B cell (primary cell): ENCODE results near the gene ZSWIM7. TPM values are rescaled to one million over a fixed set of nuclear protein-coding genes. Genes with fewer than 3 reads are reported as not detected.
A peak's percentile ranks its signal among the peaks of the same experiment; 100 is the strongest.

Experiments
- ATAC-seq: fragments of 200-7000 bp; cut with Tn5 transposase; one replicate; pipeline ENCODE4 v1.10.0; 2021; ENCODE audit warnings: low read depth, mild to moderate bottlenecking, moderate number of reproducible peaks, moderate library complexity
- CTCF ChIA-PET: fragments of 350-600 bp; sonication (Branson Sonifier 250); formaldehyde crosslinking; loops from one replicate; lab custom pipeline; 2021; ENCODE audit warnings: antibody characterized with exemption, inconsistent platforms; lab: Charles Lee
- POLR2A ChIA-PET: fragments of 350-600 bp; sonication (Branson Sonifier 250); formaldehyde crosslinking; loops from one replicate; lab custom pipeline; 2021; ENCODE audit warnings: antibody characterized with exemption; lab: Charles Lee
- DNase-seq: peaks from one replicate; pipeline ENCODE4 v3.0.0; 2013
- H2AFZ ChIP-seq: 2 replicates; pipeline ENCODE4 v1.6.1; 2012; ENCODE audit warnings: mild to moderate bottlenecking, low read depth, low read length; ENCODE audit not compliant: insufficient read depth, poor library complexity, severe bottlenecking
- H3K27ac ChIP-seq, 2 donors: 1 replicate in 1 of 2; 2 replicates in 1 of 2; pipeline ENCODE4 v1.5.1; 2012 to 2013; ENCODE audit warnings: low read length in 2 of 2, mild to moderate bottlenecking in 2 of 2, moderate library complexity in 1 of 2
- H3K27me3 ChIP-seq, 4 experiments: fragments of 200-600 bp in 1 of 4; sonication (generic) in 1 of 4; replicated peaks in 1 of 4; 1 replicate in 2 of 4; 2 replicates in 2 of 4; pipeline versions ENCODE4 v1.6.1 to v1.7.0; 2013 to 2016; ENCODE audit warnings: low read length in 3 of 4, mild to moderate bottlenecking in 2 of 4, mixed read lengths in 1 of 4, moderate library complexity in 1 of 4; ENCODE audit not compliant: insufficient read depth in 4 of 4, control insufficient read depth in 3 of 4; ENCODE audit errors: control extremely low read depth in 1 of 4
- H3K36me3 ChIP-seq, 2 experiments: replicated peaks in 1 of 2; 1 replicate in 1 of 2; 2 replicates in 1 of 2; pipeline versions ENCODE4 v1.6.1 to v1.7.1; 2013; ENCODE audit warnings: low read length in 1 of 2; ENCODE audit not compliant: insufficient read depth in 2 of 2, control insufficient read depth in 1 of 2; ENCODE audit errors: control extremely low read depth in 1 of 2, extremely low read depth in 1 of 2
- H3K4me1 ChIP-seq, 2 donors: fragments of 200-600 bp in 1 of 2; sonication (generic) in 1 of 2; 1 replicate in 1 of 2; 2 replicates in 1 of 2; pipeline versions ENCODE4 v1.5.1 to v1.6.1; 2013 to 2017; ENCODE audit warnings: low read length in 2 of 2; ENCODE audit not compliant: control insufficient read depth in 2 of 2, insufficient read depth in 2 of 2
- H3K4me2 ChIP-seq: replicated peaks from 2 replicates; pipeline ENCODE3; 2012; ENCODE audit warnings: mild to moderate bottlenecking, low read depth, low read length; ENCODE audit not compliant: poor library complexity, severe bottlenecking
- H3K4me3 ChIP-seq, 5 experiments: fragments of 200-600 bp in 1 of 5; sonication (generic) in 1 of 5; 1 replicate in 3 of 5; 2 replicates in 2 of 5; pipeline versions ENCODE4 v1.5.1 to v1.7.0; 2011 to 2016; ENCODE audit warnings: low read length in 4 of 5, mild to moderate bottlenecking in 4 of 5, low read depth in 2 of 5, control low read depth in 1 of 5, moderate library complexity in 1 of 5; ENCODE audit not compliant: insufficient read depth in 1 of 5; ENCODE audit errors: control extremely low read depth in 1 of 5, extremely low read depth in 1 of 5
- H3K79me2 ChIP-seq: fragments of 200-600 bp; sonication (generic); one replicate; pipeline ENCODE4 v1.6.0; 2016; ENCODE audit warnings: low read length; ENCODE audit not compliant: control insufficient read depth, insufficient read depth
- H3K9ac ChIP-seq: fragments of 200-600 bp; sonication (generic); 2 replicates; pipeline ENCODE4 v1.6.1; 2017; ENCODE audit warnings: mild to moderate bottlenecking, low read length, moderate library complexity
- H3K9me3 ChIP-seq, 3 donors: one replicate each; pipeline versions ENCODE4 v1.6.1 to v1.7.1; 2013; ENCODE audit warnings: low read length in 2 of 3; ENCODE audit not compliant: control insufficient read depth in 2 of 3, insufficient read depth in 1 of 3; ENCODE audit errors: control extremely low read depth in 1 of 3
- H4K20me1 ChIP-seq: 2 replicates; pipeline ENCODE4 v1.6.0; 2012; ENCODE audit warnings: mild to moderate bottlenecking, low read length; ENCODE audit not compliant: insufficient read depth, control insufficient read depth, poor library complexity, severe bottlenecking
- H3K27ac Mint-ChIP-seq: one replicate; pipeline ENCODE4 v1.8.0; 2021; ENCODE audit warnings: mixed read lengths
- H3K27me3 Mint-ChIP-seq: one replicate; pipeline ENCODE4 v1.8.0; 2021; ENCODE audit warnings: mixed read lengths
- H3K4me1 Mint-ChIP-seq: one replicate; pipeline ENCODE4 v1.8.0; 2021; ENCODE audit warnings: mixed read lengths
- H3K4me3 Mint-ChIP-seq: one replicate; pipeline ENCODE4 v1.8.0; 2021; ENCODE audit warnings: mixed read lengths
- H3K9me3 Mint-ChIP-seq: one replicate; pipeline ENCODE4 v1.8.0; 2022; ENCODE audit warnings: mixed read lengths; ENCODE audit not compliant: insufficient read depth
- EZH2 ChIP-seq: IDR thresholded peaks from 2 replicates; pipeline ENCODE4 v1.6.1; 2012; ENCODE audit warnings: borderline replicate concordance, low read depth, mild to moderate bottlenecking, moderate library complexity, low read length; ENCODE audit not compliant: insufficient read depth, poor library complexity, severe bottlenecking
- WGBS: methylation state at CpG from one replicate; pipeline ENCODE4 v1.1.5; 2013; ENCODE audit warnings: missing lambda C conversion rate; ENCODE audit not compliant: insufficient coverage; 5-methylcytosine and 5-hydroxymethylcytosine counted together
- intact Hi-C: fragments of 100-400 bp; cut with micrococcal nuclease; formaldehyde crosslinking; loops from one replicate; pipeline ENCODE4 v1.10.0; 2022
- polyA plus RNA-seq: library from polyadenylated mRNA; depleted of rRNA; stranded (reverse); fragments of >200 nt; gene quantifications from 2 replicates; pipeline ENCODE4 v1.2.3, GENCODE V29; 2012
- total RNA-seq, 2 donors: library from RNA; stranded (reverse); fragments of 120-200 nt in 1 of 2; gene quantifications; 1 replicate in 1 of 2; 2 replicates in 1 of 2; pipeline versions ENCODE4 v1.2.3 to v1.2.4, GENCODE V29; 2013 to 2022
- TF ChIP-seq, protein P1 (sequence below): fragments of 200-600 bp; IDR thresholded peaks from one replicate; pipeline ENCODE4 v1.8.0; 2022; ENCODE audit warnings: antibody characterized with exemption, mild to moderate bottlenecking

The ZSWIM7 gene
- total and polyA plus RNA-seq, 2 donors (not counting 1 experiment from before 2014, with no cell fraction given), result 25.1 to 39.3 TPM

DNA sequence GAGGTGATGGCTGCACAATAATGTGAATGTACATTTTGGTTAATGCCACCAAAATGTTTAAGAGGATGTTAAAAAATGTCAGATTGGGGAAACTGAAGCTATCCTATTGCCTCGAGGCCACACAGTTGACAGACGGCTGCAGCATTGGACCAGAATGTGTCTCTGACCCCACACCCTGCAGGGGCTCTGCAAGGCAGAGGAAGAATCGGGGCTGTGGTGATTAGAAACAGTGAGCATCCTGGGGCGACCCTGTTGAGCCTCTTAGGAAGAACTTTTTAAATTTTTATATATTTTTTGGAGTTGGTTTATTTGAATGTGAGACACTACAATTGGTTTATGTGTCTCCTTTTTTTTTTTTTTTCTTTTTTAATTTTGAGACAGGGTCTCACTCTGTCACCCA is 69.6 kb downstream of the ZSWIM7 start:
- H4K20me1 ChIP-seq, result no peaks in the 10 kb centered on the region
- H3K4me2 ChIP-seq, result no peak overlapping the region
- no peak for ATAC-seq
- peaks cover 0 to 6% (median 0%) of the 10 kb centered on the region in 4 experiments for H3K27me3 ChIP-seq
- H3K27ac Mint-ChIP-seq, result no peak overlapping the region
- no peak overlapping the region for H3K4me3 Mint-ChIP-seq
- peaks cover 19% of the 10 kb centered on the region for H3K27me3 Mint-ChIP-seq
- H3K4me3 ChIP-seq, result no peak overlapping the region
- H3K4me1 Mint-ChIP-seq, result peaks cover 9% of the 10 kb centered on the region
- no peak overlapping the region for H3K9ac ChIP-seq
- H2AFZ ChIP-seq, result no peak overlapping the region
- H3K27ac ChIP-seq, result no peak overlapping the region
- peaks cover 6 to 7% of the 10 kb centered on the region in 2 donors for H3K4me1 ChIP-seq
- no peaks in the 10 kb centered on the region for H3K79me2 ChIP-seq
- intact Hi-C loops, result no loop called here
- no peaks in the 10 kb centered on the region for H3K36me3 ChIP-seq
- H3K9me3 Mint-ChIP-seq, result no peaks in the 10 kb centered on the region
- H3K9me3 ChIP-seq, result peaks cover 0 to 3% (median 0%) of the 10 kb centered on the region in 3 donors
- POLR2A ChIA-PET, result no interaction called here
- DNase-seq, result no peak
- TF ChIP-seq, protein P1, sequence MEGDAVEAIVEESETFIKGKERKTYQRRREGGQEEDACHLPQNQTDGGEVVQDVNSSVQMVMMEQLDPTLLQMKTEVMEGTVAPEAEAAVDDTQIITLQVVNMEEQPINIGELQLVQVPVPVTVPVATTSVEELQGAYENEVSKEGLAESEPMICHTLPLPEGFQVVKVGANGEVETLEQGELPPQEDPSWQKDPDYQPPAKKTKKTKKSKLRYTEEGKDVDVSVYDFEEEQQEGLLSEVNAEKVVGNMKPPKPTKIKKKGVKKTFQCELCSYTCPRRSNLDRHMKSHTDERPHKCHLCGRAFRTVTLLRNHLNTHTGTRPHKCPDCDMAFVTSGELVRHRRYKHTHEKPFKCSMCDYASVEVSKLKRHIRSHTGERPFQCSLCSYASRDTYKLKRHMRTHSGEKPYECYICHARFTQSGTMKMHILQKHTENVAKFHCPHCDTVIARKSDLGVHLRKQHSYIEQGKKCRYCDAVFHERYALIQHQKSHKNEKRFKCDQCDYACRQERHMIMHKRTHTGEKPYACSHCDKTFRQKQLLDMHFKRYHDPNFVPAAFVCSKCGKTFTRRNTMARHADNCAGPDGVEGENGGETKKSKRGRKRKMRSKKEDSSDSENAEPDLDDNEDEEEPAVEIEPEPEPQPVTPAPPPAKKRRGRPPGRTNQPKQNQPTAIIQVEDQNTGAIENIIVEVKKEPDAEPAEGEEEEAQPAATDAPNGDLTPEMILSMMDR, result no peak
- TF ChIP-seq EZH2, result no peak
- WGBS, result 80% methylated on average over 2 of the region's 4 CpGs
- CTCF ChIA-PET, result no interaction called here

DNA sequence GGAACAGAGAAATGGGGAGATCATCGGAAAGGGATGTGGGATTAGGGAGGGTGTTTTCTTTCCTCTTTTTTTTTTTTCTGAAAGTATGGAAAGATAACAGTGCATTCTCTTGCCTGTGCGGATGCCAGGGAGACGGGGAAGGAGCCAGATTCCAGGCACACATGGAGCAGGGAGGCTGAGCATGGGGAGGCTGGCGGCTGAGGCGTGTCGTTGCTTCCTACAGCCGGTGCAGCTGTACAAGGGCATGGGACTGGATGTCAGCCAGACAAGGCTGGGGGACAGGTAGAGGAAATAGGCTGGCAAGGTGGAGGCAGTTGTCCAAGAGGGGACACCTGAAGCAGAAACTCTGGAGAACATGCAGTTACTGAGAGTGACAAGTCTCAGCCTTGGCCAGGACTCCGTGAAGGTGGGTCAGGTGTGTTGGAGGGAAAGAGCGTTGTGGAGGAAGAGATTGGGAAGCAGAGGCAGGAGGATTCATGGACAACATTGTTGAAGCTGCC is 71.2 kb downstream of the ZSWIM7 start:
- Histone ChIP-seq H3K27ac (no peak overlapping the region), H3K79me2 (no peaks in the 10 kb centered on the region), H3K4me2 (peak overlapping the region; percentile 43), H4K20me1 (no peaks in the 10 kb centered on the region), H3K4me1 (peaks cover 6 to 7% of the 10 kb centered on the region in 2 donors), H3K9ac (no peak overlapping the region), H3K36me3 (no peaks in the 10 kb centered on the region), H3K4me3 (no peak overlapping the region), H2AFZ (peak overlapping the region; percentile 49), H3K9me3 (peaks cover 0 to 3% (median 0%) of the 10 kb centered on the region in 3 donors), H3K27me3 (peaks cover 0 to 6% (median 0%) of the 10 kb centered on the region in 4 experiments)
- ChIA-PET CTCF (no interaction called here), POLR2A (no interaction called here)
- no peak for DNase-seq
- no peak for ATAC-seq
- 27% methylated on average over 9 of the region's 9 CpGs for WGBS
- H3K4me3 Mint-ChIP-seq, result no peak overlapping the region
- H3K9me3 Mint-ChIP-seq, result no peaks in the 10 kb centered on the region
- H3K27ac Mint-ChIP-seq, result no peak overlapping the region
- H3K4me1 Mint-ChIP-seq, result peaks cover 9% of the 10 kb centered on the region
- H3K27me3 Mint-ChIP-seq, result peaks cover 22% of the 10 kb centered on the region
- intact Hi-C loops, result no loop called here
- TF ChIP-seq EZH2, result no peak
- TF ChIP-seq, protein P1, result no peak

Other genes starting within 250 kb of the ZSWIM7 start
- gene ADORA2B, start 54.6 kb downstream of the ZSWIM7 start, total RNA-seq, result not detected in 2 replicates
- gene ADORA2B, start 54.6 kb downstream of the ZSWIM7 start, polyA plus RNA-seq, result not detected in 2 replicates
- gene TTC19, start 120 bp upstream of the ZSWIM7 start, total RNA-seq, result 38.5 and 39.9 TPM in 2 replicates
- 8.2 and 9.6 TPM in 2 replicates for gene TTC19, start 120 bp upstream of the ZSWIM7 start, polyA plus RNA-seq
- gene NCOR1, start 215.8 kb upstream of the ZSWIM7 start, total RNA-seq, result 217 and 229 TPM in 2 replicates
- gene NCOR1, start 215.8 kb upstream of the ZSWIM7 start, polyA plus RNA-seq, result 45.4 and 46.3 TPM in 2 replicates
- 84.6 and 86.7 TPM in 2 replicates for gene PIGL, start 217.5 kb upstream of the ZSWIM7 start, total RNA-seq
- 88.2 and 93.9 TPM in 2 replicates for gene PIGL, start 217.5 kb upstream of the ZSWIM7 start, polyA plus RNA-seq